ENCODE data around the gene BRME1.

- no peak for TF ChIP-seq EZH2phosphoT487 (IDR thresholded peaks at IDR 0.05; ENCODE audit: borderline replicate concordance, low read length)
- TF ChIP-seq CTCF (IDR thresholded peaks at IDR 0.05; ENCODE audit: low read depth, low read length, poor library complexity, severe bottlenecking) = no peak
Observed at GRCh38 chr19:13951799-13952153, 45.9 kb upstream of the BRME1 start.

All from DOHH2 (cell line).